CD4-positive, alpha-beta T cell treated with Interleukin-17A for 1 hour (primary cell): ENCODE measurements around the gene LIPT1.
"Not testable (repeated sequence)": the region's sequence is repeated elsewhere in the genome, so short reads cannot be mapped to it uniquely, and the experiment has no call there.

ENCODE experiments used
- DNase-seq: peaks from one replicate; pipeline ENCODE4 v3.0.0-alpha.2; 2020

The LIPT1 gene

GRCh38 chr2:99154643-99155536 is at the start of gene LIPT1, which contains the start of gene TSGA10:
Gene LIPT1, plus strand, starts transcription at chr2:99154967. Its CDS starts 6,991 bp downstream, at chr2:99161958.
Gene TSGA10, minus strand, starts transcription at chr2:99154942. Its CDS starts 45,503 bp downstream, at chr2:99109439.
- peak; percentile 91 for DNase-seq

- no peak for DNase-seq
Measured at GRCh38 chr2:99106913-99107312, 47.9 kb upstream of the LIPT1 start.

- DNase-seq, result no peak
Measured at GRCh38 chr2:99111236-99111635, 43.5 kb upstream of the LIPT1 start.

GRCh38 chr2:99111945-99112344 is 42.8 kb upstream of the LIPT1 start:
- no peak for DNase-seq

GRCh38 chr2:99112617-99113016 is 42.1 kb upstream of the LIPT1 start:
- DNase-seq, result no peak

- DNase-seq, result no peak
Measured at GRCh38 chr2:99127981-99128380, 26.8 kb upstream of the LIPT1 start.

GRCh38 chr2:99135044-99135556 is 19.7 kb upstream of the LIPT1 start:
- DNase-seq, result not testable (repeated sequence)

- no peak for DNase-seq
Measured at GRCh38 chr2:99139003-99139402, 15.8 kb upstream of the LIPT1 start.

- no peak for DNase-seq
Measured at GRCh38 chr2:99140056-99140859, 14.5 kb upstream of the LIPT1 start.

GRCh38 chr2:99140860-99141109 is 14.0 kb upstream of the LIPT1 start:
- no peak for DNase-seq

- DNase-seq, result peak; percentile 98
Measured at GRCh38 chr2:99141110-99142108, 13.4 kb upstream of the LIPT1 start, which contains the start of gene C2orf15. Gene C2orf15, plus strand, starts transcription at chr2:99141707. Its CDS starts 8,852 bp downstream, at chr2:99150559.

GRCh38 chr2:99150706-99151105 is 4.1 kb upstream of the LIPT1 start:
- DNase-seq, result no peak

- DNase-seq, result no peak
Measured at GRCh38 chr2:99152199-99152895, 2.4 kb upstream of the LIPT1 start.

GRCh38 chr2:99153921-99154604 is 704 bp upstream of the LIPT1 start:
- no peak for DNase-seq

- DNase-seq, result no peak
Measured at GRCh38 chr2:99156891-99157290, 2.1 kb downstream of the LIPT1 start.

- DNase-seq, result no peak
Measured at GRCh38 chr2:99158599-99158998, 3.8 kb downstream of the LIPT1 start.

- no peak for DNase-seq
Measured at GRCh38 chr2:99159594-99159993, 4.8 kb downstream of the LIPT1 start.

GRCh38 chr2:99166218-99166617 is 11.5 kb downstream of the LIPT1 start:
- DNase-seq, result no peak

GRCh38 chr2:99169534-99169933 is 14.8 kb downstream of the LIPT1 start:
- no peak for DNase-seq

- DNase-seq, result no peak
Measured at GRCh38 chr2:99171377-99172140, 16.8 kb downstream of the LIPT1 start.
